ENCODE results near the gene NTM. TPM values are rescaled to one million over a fixed set of nuclear protein-coding genes. Genes with fewer than 3 reads are reported as not detected.

NTM gene
- total and polyA plus RNA-seq, 12 donors = 0.43 to 3.0 (median 1.3) TPM

- WGBS, 2 donors = 91 to 92% methylated on average over 15 of the region's 15 CpGs
- DNase-seq (no peak), ATAC-seq (no peak)
- intact Hi-C loops (cut with DNase I) = no loop called here
- Histone ChIP-seq H3K36me3 (no peaks in the 10 kb centered on the region), H3K4me3 (no peak overlapping the region), H3K27ac (no peak overlapping the region), H3K9me3 (no peaks in the 10 kb centered on the region), H3K4me1 (no peaks in the 10 kb centered on the region), H3K27me3 (no peaks in the 10 kb centered on the region)
- TF ChIP-seq CTCF (IDR thresholded peaks at IDR 0.05) = no peak
These were observed 964.4 kb downstream of the NTM start for GRCh38 chr11:132334769-132335280.

- Histone ChIP-seq H3K27me3 (no peaks in the 10 kb centered on the region), H3K4me3 (no peak overlapping the region), H3K27ac (no peak overlapping the region), H3K4me1 (no peaks in the 10 kb centered on the region), H3K9me3 (no peaks in the 10 kb centered on the region), H3K36me3 (no peaks in the 10 kb centered on the region)
- no peak for ATAC-seq
- intact Hi-C loops (cut with DNase I) = no loop called here
- WGBS, 2 donors = 86 to 89% methylated on average over 14 of the region's 14 CpGs
- no peak for TF ChIP-seq CTCF (IDR thresholded peaks at IDR 0.05)
- DNase-seq = no peak
These were observed 964.9 kb downstream of the NTM start for GRCh38 chr11:132335311-132335710.

GRCh38 chr11:132336781-132337535 is 966.5 kb downstream of the NTM start:
- no peaks in the 10 kb centered on the region for H3K36me3 ChIP-seq
- WGBS, 2 donors = 86 to 88% methylated on average over 12 of the region's 12 CpGs
- H3K27me3 ChIP-seq = no peaks in the 10 kb centered on the region
- H3K4me3 ChIP-seq = no peak overlapping the region
- no peaks in the 10 kb centered on the region for H3K9me3 ChIP-seq
- intact Hi-C loops (cut with DNase I) = loop anchor here in 1 of 10 donors (2.0 kb wide), 1 partner anchor 46 kb away; no protein-coding TSS in a partner anchor
- no peak for ATAC-seq
- no peak overlapping the region for H3K27ac ChIP-seq
- TF ChIP-seq CTCF (IDR thresholded peaks at IDR 0.05) = no peak
- peaks cover 0 to 3% (median 0%) of the 10 kb centered on the region in 9 donors for H3K4me1 ChIP-seq
- DNase-seq = no peak

- no peaks in the 10 kb centered on the region for H3K36me3 ChIP-seq
- intact Hi-C loops (cut with DNase I) = loop anchor here in 1 of 10 donors (2.0 kb wide), 1 partner anchor 45 kb away; no protein-coding TSS in a partner anchor
- ATAC-seq (no peak), DNase-seq (no peak)
- WGBS, 2 donors = 63 to 75% methylated on average over 2 of the region's 2 CpGs
- H3K27ac ChIP-seq = no peak overlapping the region
- H3K4me3 ChIP-seq = no peak overlapping the region
- H3K4me1 ChIP-seq = peaks cover 0 to 13% (median 0%) of the 10 kb centered on the region in 9 donors
- H3K9me3 ChIP-seq = no peaks in the 10 kb centered on the region
- no peaks in the 10 kb centered on the region for H3K27me3 ChIP-seq
- TF ChIP-seq CTCF (IDR thresholded peaks at IDR 0.05) = no peak
These were observed 967.5 kb downstream of the NTM start for GRCh38 chr11:132337819-132338416.
